ENCODE results near the gene MFAP5.
"Not testable (repeated sequence)": the region's sequence is repeated elsewhere in the genome, so short reads cannot be mapped to it uniquely, and the experiment has no call there.

The MFAP5 gene

DNA sequence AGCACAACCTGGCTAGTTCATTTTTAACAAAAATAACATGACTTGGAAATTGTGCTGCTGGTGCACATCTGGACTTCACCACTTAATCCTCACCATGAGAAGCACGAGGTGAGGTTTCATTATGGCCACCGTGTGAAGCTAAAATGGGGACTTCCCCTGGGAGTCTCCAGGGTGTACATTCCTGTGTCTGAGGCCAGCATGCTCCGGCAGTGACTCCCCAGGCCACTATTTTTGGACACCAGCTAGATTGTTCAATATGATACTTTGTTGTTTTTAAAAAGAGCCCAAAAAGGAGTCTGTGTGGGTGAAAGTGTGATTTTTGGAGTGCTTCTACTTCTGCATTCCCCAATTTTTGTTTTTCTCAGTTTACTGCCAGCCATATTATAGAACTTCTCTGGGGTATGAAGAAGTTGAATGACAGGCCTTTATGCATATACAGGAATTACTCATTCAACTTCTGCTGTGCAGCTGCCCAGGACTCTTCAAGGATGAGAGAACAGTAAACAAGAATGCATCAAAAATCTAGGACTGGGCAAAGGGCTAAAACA, 33.1 kb downstream of the MFAP5 start:
- DNase-seq (ENCODE audit: low read depth): no peak

DNA sequence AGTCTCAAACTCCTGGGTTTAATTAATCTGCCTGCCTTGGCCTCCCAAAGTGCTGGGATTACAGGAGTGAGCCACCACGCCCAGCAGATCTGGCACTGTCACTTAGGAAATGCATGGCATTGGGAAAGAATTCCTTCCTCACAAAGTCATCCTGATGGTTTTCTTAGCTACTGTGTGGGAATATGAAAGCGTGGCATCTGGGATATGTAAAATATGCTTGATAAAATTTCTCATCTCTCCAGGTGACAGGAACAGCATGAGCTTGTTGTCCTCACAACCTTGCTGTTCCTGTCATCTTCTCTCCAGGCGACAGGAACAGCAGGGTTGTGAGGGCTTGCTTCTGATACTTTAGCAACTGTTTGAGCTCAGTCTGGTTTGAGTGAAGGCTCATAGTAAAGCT, 33.9 kb downstream of the MFAP5 start:
- no peak for DNase-seq (ENCODE audit: low read depth)

DNA sequence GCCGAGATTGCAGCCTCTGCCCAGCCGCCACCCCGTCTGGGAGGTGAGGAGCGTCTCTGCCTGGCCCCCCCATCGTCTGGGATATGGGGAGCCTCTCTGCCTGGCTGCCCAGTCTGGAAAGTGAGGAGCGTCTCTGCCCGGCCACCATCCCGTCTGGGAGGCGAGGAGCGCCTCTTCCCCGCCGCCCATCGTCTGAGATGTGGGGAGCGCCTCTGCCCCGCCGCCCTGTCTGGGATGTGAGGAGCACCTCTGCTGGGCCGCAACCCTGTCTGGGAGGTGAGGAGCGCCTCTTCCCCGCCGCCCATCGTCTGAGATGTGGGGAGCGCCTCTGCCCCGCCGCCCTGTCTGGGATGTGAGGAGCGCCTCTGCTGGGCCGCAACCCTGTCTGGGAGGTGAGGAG, 37.9 kb downstream of the MFAP5 start:
- DNase-seq (ENCODE audit: low read depth): not testable (repeated sequence)

DNA sequence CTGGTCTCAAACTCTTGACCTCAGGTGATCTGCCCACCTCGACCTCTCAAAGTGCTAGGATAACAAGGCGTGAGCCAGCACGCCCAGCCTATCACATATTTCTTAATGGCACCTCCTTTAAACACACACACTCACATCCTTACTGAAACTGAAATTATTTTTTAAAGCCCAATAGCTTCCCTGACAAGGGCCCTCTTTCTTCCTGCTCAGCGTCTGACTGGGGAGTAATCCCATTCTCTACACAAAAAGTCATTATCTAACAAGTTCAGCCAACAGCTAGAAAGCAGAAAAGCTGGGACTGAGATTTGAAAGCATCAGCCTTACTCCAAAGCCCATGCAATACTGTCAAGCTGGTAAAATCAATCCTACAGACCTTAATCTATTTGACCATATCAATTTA, 40.0 kb downstream of the MFAP5 start:
- no peak for DNase-seq (ENCODE audit: low read depth)

DNA sequence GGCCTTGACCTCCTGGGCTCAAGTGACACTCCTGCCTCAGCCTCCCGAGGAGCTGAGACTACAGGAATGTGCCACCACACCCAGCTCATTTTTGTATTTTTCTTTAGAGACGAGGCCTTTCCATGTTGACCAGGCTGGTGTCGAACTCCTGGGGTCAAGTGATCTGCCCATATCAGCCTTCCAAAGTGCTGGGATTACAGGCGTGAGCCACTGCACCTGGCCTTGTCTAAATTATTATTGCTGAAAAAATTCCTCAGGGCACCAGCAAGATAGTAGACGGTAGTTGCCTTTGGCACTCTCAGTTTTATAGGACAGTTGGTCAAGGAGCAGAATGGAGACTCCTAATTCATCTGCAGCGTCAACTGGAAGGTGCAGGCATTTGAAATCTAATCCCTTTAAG, 47.4 kb downstream of the MFAP5 start:
- no peak for DNase-seq (ENCODE audit: low read depth)

DNA sequence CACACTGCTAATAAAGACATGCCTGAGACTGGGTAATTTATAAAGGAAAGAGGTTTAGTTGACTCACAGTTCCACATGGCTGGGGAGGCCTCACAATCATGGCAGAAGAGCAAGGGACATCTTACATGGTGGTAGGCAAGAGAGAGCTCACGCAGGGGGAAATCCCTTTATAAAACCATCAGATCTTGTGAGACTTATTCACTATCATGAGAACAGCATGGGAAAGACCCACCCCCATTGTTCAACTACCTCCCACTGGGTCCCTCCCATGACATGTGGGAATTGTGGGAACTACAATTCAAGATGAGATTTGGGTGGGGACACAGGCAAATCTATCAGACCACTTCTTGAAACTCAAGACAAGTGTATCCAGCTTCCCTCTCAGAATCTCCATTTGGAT, 48.7 kb downstream of the MFAP5 start:
- DNase-seq (ENCODE audit: low read depth): not testable (repeated sequence)

DNA sequence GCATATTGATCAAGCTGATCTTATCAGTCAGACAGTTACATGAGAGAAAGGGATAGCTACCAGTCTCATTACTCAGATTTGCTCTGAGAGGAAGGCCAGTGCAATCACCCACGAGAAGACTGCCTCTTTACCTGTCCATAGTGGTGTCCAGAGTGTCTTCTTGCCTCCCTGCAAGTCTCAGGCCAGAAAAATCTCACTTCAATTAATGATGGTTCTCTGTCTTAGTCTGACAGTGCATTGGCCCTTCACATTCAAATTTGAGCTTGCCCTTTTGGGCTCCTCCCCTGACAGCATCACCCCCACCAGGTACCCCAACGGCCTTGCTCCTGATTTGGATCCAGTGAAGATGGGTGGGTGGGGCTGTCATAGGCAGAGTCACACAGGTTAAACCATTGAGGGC, 50.0 kb downstream of the MFAP5 start, which contains the start of gene AICDA:
Gene AICDA (minus strand): TSS at position 231 of the 400 bp plus-strand sequence. CDS start 92 bp downstream, at position 139.
- no peak for DNase-seq (ENCODE audit: low read depth)

DNA sequence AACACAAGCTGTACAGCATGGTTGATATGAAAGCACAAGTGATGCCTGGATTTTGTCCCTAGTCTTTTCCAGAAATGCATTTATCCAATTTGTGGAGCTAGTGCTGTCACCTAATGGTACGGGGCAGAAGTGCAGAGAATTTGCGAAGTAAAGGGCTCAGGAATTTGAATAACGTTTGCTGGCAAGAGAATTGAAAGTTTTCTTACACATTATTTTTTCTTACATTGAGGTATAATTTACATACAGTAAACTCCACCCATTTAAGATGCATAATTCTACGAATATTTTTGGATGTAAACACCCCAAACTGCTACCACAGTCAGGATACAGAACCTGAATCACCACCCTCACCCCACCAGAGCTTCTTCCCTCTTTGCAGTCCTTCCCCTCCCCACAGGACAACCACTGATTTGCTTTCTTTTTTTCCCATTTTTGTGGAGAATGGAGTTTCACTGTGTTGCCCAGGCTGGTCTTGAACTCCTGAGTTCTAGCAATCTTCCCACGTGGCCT, 53.5 kb downstream of the MFAP5 start:
- DNase-seq (ENCODE audit: low read depth): no peak

DNA sequence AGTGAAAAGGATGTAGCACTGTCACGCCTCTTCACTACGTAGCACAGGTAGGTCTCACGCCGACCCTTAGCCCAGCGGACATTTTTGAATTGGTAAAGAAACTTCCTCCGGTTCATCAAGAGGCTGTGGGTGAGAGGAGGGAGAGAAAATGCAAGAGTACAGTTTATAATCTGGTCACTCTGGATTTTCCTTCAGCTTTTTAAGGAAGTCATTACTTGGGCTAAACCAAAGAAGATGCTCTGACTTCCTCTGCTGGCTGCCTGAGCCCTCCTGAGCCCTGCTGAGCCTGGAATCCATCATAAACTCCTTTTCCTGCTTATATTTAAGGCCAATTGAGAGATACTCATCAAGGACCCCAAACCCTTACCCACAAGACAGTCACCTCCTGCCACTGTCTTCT, 55.7 kb downstream of the MFAP5 start:
- no peak for DNase-seq (ENCODE audit: low read depth)

DNA sequence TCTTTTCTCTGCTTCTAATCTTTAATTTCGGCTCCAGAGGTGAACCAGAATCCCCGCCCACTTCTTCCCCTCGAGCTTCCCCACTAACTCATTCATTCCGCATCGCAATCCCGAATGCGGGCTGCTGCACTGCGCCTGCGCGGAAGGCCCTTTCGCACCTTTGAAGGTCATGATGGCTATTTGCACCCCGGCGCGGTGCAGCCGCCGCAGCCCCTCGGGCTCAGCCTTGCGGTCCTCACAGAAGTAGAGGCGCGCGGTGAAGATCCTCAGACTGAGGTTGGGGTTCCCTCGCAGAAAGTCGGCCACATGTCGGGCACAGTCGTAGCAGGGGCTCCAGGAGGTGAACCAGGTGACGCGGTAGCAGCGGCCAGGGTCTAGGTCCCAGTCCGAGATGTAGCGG, 57.6 kb downstream of the MFAP5 start:
- no peak for DNase-seq (ENCODE audit: low read depth)

DNA sequence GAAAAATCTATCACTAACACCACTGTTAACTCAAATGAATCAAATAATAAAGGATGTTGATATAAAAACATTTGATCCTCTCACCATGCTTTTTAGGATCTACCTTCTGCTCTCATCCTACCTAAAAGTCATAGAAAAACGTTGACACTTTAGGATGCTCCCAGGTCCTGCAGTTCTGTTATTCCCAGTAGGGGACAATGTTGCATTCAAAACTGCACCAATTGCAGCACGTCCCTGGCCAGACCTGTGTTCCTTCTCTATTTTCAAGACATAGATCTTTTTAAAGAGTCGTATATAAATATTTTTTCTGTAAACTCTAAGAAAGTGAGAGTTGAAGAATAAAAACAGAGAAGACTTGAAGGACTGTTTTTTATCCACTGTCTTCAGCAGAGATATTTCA, 58.8 kb downstream of the MFAP5 start:
- no peak for DNase-seq (ENCODE audit: low read depth)

DNA sequence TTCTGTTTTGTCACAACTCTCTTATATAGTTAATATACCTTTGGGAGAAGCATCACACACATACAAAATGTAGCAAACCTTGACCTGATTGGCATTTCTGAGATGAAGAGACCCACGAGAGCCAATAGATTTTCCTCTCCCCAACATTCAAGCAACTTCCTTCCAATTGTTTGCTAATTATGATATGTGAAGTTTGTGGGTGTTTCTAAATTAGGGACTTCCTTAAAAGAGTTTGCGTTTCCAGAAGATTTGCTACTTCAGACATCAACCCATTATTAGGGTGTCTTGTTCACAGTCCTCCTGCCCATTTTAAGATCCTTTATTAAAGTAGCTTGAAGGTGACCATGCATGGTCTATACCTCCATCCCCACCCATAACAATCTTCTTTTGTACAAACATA, 59.3 kb downstream of the MFAP5 start:
- DNase-seq (ENCODE audit: low read depth): no peak

DNA sequence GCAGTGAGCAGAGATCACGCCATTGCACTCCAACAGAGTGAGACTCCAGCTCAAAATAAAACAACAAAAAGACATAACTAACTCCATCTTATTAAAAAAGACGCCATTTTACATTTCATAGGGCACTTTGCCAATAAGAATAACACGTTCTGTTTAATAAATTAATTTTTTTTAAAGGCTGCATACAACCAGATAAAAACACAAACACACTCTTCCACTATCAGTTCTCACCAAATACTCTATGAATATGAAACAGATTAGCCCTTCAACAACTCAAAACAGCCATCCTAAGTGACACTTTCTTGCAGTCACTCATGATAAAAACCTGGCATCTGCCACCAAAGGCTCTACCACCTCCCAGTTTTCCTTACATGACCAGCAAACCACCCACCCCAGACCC, 66.1 kb downstream of the MFAP5 start:
- no peak for DNase-seq (ENCODE audit: low read depth)

Measured in activated T-helper 1 cell treated with Interleukin-2 at 50 U/mL for 16 hours (primary cell).